DMS79 treated with DMSO at 0.1 percent for 48 hours (cell line): Measurements from ENCODE around the gene CYRIA.
A peak's percentile ranks its signal among the peaks of the same experiment; 100 is the strongest.

Source experiments
- DNase-seq: peaks from one replicate; lab custom pipeline; 2025; lab: John Stamatoyannopoulos, UW

Gene CYRIA

DNA sequence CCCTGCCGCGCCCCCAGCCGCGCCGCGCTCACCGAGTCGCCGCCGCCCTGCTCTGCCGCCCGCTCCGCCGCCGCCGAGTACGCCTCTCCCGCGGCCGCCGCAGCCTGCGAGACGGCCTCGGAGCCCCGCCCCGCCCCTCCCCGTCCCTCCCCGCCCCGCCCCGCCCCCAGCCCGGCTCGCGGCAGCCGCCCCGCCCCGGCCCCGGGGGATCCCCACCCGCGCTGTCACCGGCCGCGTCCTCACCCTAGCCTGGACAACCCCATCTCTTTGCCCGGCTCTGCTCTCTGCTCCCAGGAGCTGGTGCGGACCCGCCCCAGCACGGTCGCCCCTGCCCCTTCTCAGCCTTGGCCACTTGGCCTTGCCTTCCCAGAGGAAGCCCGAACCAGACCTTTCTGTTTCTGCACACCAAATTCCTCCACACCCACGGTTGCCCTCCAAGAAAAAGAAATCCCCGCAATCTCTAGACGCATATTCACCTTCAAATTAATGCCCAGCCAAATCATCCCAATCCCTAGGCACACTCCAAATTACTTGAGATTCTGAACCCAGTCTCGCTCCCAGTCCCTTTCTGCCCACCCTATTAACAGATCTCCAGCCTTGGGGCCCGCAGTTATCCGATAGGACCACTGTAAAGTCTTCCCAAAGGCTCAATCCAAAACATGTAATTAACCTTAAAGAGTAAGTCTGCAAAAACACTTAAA, at the start of gene CYRIA:
Gene CYRIA (minus strand): TSS at position 87 of the 701 bp plus-strand sequence. CDS start 77,715 bp downstream, outside the sequence.
- DNase-seq = no peak

DNA sequence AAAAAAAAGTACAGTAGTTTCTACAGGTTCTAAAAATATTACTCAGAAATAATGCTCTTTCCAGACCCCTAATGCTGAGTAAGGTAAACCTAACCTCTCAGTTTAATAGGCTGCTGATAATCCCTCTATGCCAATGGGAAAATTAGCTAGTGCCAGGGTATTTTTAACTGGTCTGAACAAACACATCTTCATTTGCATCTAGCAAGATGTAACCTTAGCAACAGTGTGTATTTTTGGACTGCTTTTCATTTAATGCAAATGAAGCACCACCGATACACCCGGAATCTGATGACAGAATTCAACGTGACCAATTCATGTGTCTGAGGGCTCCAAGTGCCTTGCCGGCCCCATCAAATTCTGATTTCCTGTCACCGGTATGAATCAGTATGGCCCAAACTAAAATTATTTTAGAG, 47.4 kb upstream of the CYRIA start:
- no peak for DNase-seq

DNA sequence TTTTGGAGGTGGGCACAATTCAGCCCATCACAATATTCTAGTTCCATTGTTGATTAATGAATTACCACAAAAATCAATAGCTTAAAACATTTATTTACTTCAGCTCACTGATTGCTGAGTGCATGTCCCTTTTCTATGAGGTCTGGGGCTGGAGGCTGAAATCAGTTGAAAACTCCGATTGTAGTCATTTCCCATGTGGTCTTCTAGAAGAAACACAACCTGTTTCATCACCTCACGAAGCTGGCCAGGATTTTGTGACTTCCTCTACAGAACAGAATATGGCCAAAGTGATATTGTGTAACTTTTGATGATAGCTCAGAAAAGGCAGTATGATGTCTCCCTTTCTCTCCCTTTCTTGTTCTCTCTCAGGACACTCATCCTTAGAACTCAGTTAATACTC, 44.1 kb upstream of the CYRIA start:
- no peak for DNase-seq

DNA sequence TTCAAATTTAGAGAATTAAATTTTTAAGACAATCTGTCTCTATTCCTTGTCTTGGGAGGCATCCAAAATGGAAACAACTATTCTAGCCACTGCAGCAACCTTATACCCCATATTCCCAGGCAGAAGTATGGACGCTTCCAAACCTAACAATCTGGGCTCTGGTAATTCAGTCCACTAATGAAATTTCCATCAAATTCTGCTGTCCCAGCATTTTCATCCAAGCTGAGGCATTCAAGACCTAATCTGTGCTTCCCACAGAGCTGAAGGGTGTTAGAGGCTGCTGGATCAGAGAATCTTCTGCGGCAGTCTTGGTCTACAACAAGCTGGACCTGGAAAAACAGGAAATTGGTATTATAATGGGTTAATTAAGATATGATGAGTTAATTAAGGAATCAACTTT, 42.5 kb upstream of the CYRIA start:
- DNase-seq = no peak

DNA sequence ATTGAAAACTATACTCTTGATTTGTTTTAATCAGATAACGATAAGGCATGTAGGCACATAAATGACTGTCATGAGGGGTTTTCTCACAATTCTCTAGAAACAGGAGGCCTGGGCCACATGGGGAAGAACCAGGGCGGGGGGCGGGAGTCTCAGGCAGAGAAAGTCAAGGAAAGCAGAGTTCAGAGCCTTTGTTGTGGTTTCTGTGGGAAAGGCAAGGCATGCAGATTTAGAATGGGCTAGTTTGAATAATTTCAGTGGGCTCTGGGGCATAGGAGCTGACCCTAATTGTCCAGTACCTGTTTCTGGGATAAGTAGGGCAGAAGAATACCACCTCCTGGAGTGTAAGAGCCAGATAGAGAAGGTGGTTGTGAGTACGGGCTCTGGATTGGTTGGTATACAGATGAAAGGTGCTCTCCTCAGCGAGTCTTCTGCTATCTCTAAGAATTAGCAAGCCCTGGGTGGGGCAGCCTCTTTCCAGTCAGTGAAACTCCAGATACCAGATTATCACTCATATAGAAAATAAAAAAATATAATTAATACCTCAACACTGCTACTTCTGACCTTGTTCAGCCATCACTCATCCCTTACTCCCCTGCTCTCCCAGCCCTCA, 41.5 kb upstream of the CYRIA start:
- DNase-seq = no peak

DNA sequence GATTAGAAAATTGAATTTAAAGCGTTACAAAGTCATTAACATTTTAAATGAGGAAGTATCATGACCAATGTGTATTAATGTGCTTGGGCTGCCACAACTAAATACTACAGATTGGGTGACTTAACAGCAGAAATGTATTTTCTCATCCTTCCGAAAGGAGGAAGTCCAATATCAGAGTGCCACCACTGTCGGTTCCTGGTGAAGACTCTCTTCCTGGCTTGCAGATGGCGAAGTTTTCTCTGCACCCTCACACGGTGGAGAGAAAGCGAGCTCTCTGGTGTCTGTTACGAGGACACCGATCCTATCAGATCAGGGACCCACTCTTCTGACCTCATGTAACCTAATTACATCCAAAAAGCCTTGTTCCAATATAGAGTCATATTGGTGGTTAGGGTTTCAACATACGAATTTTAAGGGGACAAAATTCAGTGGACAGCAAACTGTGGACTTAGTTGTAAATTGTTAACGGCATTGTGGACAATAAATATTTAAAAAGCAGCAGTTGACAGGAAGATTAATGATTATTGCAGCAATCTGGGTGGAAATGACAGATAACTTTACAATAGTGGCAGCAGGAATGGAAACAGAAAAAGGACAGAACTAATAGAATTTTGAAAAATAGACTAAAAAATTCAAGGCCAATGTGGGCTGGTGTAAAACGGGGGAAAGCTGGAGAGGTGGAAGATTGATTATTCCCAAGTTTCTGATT, 35.1 kb upstream of the CYRIA start:
- no peak for DNase-seq

DNA sequence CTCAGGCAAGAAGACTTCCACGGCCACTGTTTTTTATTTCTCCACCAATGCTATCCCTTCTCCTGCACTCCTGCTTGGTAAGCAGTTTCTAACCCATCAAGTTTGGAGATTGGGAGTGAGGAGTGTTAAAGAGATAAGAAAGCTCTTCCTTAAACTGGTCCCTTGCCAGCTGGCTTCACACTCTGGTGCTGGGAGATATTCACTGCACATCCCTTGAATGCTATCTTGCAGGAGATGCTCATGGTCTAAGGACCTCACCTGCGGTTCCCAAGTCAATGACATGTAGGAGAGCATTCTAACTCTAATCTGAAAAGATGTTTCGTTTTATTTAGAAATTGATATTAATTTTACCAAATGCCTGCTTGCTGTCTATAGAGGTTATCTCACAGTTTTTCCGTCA, 28.2 kb upstream of the CYRIA start:
- no peak for DNase-seq

DNA sequence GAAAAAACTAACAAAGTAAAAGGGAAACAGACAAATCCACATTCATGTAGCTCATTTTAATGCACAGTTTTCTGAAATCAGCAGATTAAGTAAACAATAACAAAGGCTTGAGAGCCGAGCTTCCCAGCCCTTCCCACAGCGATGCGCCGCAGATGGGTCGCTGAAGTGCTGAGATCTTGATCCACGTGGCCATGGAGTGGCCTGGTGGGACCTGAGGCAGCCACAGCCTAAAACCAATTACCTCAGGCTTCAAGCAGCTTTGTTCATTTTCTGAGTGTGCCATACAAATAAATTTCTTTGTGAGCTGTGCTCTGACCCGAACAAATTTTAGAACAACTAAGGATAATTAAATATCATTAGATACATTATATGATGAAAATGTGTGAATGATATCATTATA, 25.6 kb upstream of the CYRIA start:
- peak; percentile 5 for DNase-seq

DNA sequence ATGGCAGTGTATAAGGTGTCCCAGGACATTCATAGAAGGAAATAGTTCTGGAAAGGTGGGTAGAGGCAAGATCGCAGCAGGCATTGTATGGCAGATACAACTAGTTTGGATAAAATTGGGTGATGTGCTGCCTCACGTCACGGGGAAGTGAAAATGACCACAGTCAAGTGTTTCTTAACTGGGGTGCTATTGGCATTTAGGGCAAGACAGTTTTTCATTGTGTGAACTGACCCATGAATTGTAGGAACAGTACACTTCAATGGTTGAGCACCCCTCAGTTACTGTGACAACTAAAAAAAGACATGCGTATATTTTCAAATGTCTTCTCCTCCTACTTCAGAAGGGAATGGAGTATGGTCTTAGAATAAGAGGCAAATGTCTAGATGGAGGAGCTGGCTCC, 22.3 kb upstream of the CYRIA start:
- DNase-seq = no peak

DNA sequence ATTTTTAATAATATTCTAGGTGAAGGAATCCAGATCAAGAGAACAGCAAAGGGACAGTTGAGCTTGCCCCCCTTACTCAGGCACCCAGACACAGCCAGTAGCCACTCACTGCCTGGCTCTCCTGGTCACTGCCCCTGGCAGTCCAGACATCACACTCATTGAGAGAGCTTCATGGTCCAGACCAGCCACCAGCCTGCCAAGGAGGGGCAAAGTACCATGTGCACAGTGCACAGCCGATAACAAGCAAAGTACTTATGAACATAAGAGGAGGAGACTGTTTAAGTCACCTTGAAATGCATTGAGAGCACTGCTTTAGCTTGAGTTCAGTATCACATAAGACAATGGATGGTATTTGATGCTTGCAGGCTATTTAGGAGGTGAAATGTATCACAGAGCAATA, 21.6 kb upstream of the CYRIA start:
- no peak for DNase-seq

DNA sequence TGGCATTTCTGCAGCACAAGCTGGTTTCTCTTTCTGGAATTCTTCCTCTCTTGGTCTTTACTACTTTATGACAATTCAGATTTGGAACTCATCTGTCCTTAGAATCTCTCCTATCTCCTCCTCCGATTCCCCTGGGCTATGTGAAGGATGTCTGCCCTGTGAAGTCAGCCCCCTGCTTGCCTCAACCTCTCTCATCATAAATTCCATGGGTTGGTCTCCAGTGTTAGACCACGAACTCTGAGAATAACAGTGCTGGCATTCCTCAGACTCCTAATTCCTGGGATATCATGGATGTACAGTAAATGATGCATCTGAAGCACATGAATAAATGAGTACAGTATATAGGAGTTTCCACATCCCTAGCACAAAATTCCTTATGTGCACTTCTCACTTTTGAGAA, 21.0 kb upstream of the CYRIA start:
- no peak for DNase-seq

DNA sequence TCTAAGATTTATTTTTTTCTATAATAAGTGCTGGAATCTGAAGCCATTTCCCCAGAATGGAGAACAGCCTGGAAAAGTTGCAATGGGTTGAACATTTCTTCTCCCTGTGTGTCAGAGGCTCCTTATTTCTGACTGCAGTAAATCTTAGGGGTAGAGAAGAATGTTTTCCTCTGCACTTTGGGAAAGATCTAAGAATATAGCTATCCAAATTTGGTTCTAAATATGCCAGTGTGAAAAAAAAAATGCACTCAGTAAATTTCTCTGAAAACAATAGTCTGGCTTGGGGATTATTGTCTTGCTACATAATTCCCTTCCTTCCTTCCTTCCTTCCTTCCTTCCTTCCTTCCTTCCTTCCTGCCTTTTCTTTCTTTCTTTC, 19.7 kb upstream of the CYRIA start:
- DNase-seq = no peak

DNA sequence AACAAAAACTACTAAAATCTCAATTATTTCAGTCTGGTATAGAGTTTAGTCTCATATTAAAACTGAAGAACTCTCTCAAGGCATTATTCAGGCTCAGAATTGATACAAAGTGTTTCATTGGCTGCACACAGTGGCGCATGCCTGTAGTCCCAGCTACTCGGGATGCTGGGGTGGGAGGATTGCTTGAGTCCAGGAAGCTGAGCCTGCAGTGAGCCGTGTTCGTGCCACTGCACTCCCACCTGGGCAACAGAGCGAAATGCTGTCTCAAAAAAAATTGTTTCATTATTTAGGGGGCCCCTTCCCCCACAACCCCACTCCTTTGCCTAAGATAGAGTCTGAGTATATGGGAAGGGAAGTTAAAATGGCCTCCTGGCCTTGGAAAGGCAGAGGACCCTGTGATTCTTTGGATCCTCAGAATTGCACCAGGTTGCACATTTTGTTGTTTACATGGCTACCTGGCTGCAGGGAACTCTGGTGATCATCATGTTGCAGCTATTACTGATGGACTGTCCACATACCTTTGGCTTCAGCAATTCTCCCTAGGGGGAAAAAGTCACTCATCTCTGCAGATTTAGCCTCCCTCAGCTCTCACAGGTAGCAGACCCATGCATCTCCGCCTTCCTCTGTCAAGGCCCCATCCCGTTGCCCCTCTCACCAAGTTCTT, 19.2 kb upstream of the CYRIA start:
- no peak for DNase-seq

DNA sequence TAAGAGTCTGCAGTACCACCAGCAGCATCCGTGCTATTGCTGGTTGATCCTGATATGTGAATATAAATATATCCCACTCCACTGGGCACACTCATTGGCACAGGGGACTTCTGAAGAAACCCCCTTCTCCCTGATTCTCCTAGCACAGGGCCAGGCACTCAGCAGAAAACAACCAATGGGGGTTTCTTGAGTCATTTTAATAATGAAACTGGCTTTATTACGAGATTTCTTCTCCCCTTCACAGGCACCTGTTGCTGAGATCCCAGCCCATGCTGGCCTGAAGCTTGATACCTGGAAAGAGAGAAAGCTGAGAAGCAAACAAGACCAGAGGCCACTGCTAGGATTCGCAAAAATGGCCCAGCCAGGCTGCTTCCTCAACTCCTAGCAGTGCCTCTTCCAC, 17.9 kb upstream of the CYRIA start:
- no peak for DNase-seq

DNA sequence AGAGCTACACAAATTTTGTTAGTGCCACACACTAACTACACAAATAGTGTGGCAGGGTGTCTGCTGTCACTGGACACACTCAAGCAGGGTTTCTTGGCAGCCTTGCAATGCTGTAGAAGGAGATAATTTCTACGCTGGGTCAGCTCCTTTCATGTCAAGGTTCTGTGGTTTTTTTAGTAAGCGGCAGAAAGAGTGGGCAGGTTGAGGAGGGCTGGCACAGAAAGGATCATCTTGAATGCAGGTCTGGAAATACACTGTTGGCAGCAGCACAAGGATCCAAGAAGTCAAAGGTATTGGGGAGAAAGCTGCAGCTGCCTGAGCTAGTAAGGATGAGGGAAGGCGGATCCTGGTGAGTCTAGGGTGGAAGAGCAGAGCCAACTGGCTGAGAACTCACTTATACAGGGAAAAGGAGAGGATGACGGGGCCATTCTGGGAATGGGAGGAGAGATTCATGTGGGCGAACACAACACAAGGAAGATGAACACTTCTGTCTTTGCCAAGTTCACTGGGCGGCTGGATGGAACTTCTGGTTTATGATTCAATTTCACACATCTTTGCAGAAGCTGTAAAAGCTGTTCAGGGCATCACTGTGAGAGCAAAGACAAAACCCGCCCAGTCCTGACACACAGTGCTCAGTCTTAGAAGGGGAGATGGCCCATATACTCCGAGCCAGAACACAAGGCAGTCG, 16.9 kb upstream of the CYRIA start:
- DNase-seq = no peak

DNA sequence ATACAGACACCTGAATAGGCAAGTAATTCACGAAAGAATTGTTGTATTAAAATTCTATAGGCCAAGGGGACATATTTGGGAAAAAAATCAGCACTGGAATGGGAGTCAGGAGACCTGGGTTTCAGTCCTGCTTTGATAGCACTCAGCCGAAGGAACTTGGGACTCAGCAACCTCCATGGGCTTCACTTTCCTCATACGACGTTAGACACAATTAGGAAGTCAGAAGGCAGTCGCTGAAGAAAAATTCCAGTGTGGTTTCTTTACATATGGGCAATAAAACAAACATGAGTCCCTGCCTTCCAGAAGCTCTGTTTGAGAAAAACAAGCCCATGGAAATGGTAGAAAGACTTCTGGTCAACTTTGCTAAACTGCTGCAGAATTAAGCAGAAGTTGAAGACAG, 15.1 kb upstream of the CYRIA start:
- no peak for DNase-seq

DNA sequence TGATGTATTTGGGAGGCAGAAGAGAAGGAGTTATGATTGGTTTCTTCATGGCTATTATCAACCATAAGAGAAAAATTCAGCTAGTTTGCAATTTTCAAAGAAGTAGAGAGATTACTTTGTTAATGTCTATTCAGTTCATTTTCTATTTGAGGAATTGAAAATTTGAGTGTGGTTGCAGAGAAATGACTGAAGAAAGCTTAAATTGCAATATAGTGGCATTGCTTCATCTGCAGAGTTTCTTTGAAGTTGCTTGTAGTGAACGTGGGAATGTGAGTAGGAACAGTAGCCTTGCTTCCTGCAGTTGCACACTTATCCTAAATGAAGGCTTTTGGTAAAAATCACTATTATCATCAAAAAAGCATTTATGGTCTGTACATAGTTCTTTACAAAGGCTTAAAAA, 14.7 kb upstream of the CYRIA start:
- no peak for DNase-seq

DNA sequence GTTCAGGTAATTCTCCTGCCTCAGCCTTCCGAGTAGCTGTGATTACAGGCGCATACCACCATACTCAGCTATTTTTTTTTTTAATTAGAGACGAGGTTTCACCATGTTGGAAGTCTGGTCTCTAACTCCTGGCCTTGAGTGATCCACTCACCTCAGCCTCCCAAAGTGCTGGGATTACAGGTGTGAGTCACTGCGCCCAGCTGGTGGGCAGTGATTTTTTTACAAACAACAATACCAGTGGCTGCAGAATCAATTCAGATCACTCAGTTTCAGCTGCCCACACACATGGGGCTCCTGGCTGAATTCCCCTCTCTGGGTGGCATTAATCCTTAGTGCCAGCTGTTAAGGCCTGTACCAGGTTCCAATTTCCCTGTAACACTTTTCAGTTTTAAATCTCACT, 13.3 kb upstream of the CYRIA start:
- DNase-seq = no peak

DNA sequence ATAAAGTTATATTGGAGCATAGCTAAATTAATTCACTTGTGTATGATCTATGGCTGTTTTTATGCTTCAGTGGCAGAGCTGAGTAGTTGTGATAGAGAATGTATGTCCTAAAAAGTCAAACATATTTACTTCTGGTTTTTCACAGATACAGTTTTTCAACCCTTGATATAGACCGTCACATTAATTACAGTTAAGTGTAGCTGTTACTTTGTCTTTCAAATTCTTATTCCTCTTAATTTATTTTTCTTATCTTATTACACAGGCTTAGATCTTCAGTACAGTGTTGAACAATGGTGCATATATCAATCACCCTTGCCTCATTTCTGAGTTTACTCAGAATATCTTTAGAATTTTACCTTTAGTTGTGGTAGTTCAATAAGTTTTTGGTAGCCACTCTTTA, 12.2 kb upstream of the CYRIA start:
- no peak for DNase-seq

DNA sequence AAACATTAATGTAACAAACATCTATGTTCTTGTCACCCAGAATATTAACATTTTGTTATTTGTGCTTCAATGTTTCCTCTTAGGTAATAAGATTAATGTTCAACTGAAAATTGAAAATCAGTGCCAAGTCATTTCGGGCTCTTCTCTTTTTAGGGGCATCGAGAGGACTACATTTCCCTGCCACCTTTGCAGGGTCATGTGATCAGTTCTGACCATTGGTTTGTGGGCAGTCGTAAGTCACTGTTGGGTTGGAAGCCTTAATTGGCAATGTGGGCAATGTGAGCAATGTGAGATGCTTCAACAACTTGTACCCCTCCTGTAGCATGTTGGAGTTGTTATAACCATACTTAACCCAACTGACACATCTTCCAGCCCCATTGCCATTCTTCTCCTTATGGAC, 10.1 kb upstream of the CYRIA start:
- DNase-seq = no peak

DNA sequence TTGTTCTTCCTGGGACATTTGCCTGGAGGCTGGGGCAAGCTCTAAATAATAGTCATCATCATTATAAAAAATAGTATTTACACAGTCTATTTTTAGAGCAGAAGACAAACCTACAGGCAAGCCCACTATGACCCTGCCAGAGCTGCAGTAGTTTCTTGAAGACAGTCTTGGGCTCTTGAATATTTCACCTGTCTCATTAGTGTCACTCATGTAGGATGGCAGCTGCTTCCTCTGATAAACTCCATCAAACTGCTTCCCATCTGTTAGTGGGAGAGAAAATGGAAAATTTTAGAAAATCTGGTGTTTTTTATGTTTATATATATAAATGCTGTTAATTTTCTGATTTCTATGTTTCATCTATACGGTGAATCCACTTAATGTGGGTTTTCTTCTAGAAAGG, 8.5 kb upstream of the CYRIA start:
- no peak for DNase-seq

DNA sequence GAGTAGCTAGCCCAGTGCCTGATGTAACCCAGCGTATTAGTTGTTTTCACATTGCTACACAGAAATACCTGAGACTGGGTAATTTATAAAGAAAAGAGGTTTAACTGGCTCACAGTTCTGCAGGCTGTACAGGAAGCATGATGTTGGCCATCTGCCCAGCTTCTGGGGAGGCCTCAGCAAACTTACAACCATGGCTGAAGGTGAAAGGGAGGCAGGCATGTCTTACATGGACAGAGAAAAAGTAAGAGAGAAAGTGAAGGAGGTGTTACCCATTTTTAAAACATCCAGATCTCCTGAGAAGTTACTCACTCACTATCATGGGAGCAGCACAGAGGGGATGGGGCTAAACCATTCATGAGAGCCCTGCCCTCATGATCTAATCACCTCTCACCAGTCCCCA, 6.1 kb upstream of the CYRIA start:
- DNase-seq = no peak
